Measurements from ENCODE around the gene HDAC4. TPM values are rescaled to one million over a fixed set of nuclear protein-coding genes. Genes with fewer than 3 reads are reported as not detected.

HDAC4 gene
- polyA plus RNA-seq, 2 of the 4 experiments (the other 2 are of a cell fraction) = 8.6 to 10.4 TPM

- TF ChIP-seq RAD21 (conservative IDR thresholded peaks at IDR 0.05 in 1 of 2, IDR thresholded peaks at IDR 0.05 in 1 of 2) (no peak), HOXB5 (CRISPR knock-in tag; IDR thresholded peaks at IDR 0.05) (no peak), HOXA7 (CRISPR knock-in tag; IDR thresholded peaks at IDR 0.05) (no peak), ZFP36 (IDR thresholded peaks at IDR 0.05; ENCODE audit: borderline replicate concordance, partially characterized antibody) (no peak), TP53 (CRISPR knock-in tag; IDR thresholded peaks at IDR 0.05) (no peak)
Measured at GRCh38 chr2:239412905-239413603, 12.2 kb upstream of the HDAC4 start (continued).

GRCh38 chr2:239411549-239412319 lies 10.9 kb upstream of the HDAC4 start:
- DNase-seq (ENCODE audit: low read depth in 1 of 2, low spot score in 1 of 2) (no peak), ATAC-seq (no peak), FAIRE-seq (no peak)
- TF ChIP-seq JUNB (IDR thresholded peaks at IDR 0.05) = no peak
- no peak for TF ChIP-seq EP300 (IDR thresholded peaks at IDR 0.05)
- no peak for TF ChIP-seq POLR2AphosphoS2 (conservative IDR thresholded peaks at IDR 0.05; ENCODE audit: low read length)
- no peak for TF ChIP-seq NPAS2 (CRISPR knock-in tag; IDR thresholded peaks at IDR 0.05; ENCODE audit: borderline replicate concordance)
- TF ChIP-seq KDM1A (IDR thresholded peaks at IDR 0.05; ENCODE audit: low read depth) = no peak
- TF ChIP-seq HOXB13 (CRISPR knock-in tag; IDR thresholded peaks at IDR 0.05; ENCODE audit: low read depth) = no peak
- no peak for TF ChIP-seq CHD4 (IDR thresholded peaks at IDR 0.05; ENCODE audit: borderline replicate concordance)
- no peak for TF ChIP-seq HES2 (IDR thresholded peaks at IDR 0.05)
- TF ChIP-seq ESRRA (IDR thresholded peaks at IDR 0.05; ENCODE audit: borderline replicate concordance, low read length) = no peak
- TF ChIP-seq, protein P1, sequence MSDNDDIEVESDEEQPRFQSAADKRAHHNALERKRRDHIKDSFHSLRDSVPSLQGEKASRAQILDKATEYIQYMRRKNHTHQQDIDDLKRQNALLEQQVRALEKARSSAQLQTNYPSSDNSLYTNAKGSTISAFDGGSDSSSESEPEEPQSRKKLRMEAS (IDR thresholded peaks at IDR 0.05) = no peak
- no peak for TF ChIP-seq RNF2 (IDR thresholded peaks at IDR 0.05; ENCODE audit: borderline replicate concordance, low read depth)
- peaks cover 7% of the 10 kb centered on the region for H3K9me3 ChIP-seq
- no peak overlapping the region for H3K4me2 ChIP-seq
- no peak overlapping the region for H3K27ac ChIP-seq
- H3K4me3 ChIP-seq = no peak overlapping the region
- ChIA-PET CTCF (interaction anchor here (1.1 to 1.4 kb wide), 2 partner anchors 8 to 386 kb away, joined by 3 read pairs; no protein-coding TSS in a partner anchor), POLR2A (interaction anchor here (1.4 to 2.4 kb wide), 2 partner anchors 11 kb away, joined by 4 to 9 read pairs; partner anchors contain the start of gene HDAC4)
- WGBS (ENCODE audit: missing lambda C conversion rate) = 25% methylated on average over 8 of the region's 8 CpGs
- H3K4me1 ChIP-seq = no peaks in the 10 kb centered on the region

GRCh38 chr2:239411117-239411516 lies 10.3 kb upstream of the HDAC4 start:
- H3K27ac ChIP-seq = no peak overlapping the region
- no peaks in the 10 kb centered on the region for H3K4me1 ChIP-seq
- CTCF ChIA-PET = interaction anchor here (0.6 to 1.4 kb wide), 2 partner anchors 9 to 579 kb away, joined by 3 read pairs; no protein-coding TSS in a partner anchor
- DNase-seq (ENCODE audit: low read depth in 1 of 2, low spot score in 1 of 2) (no peak), FAIRE-seq (no peak), ATAC-seq (no peak)
- H3K4me3 ChIP-seq = no peak overlapping the region
- TF ChIP-seq ESRRA (IDR thresholded peaks at IDR 0.05; ENCODE audit: borderline replicate concordance, low read length) (no peak), SREBF2 (IDR thresholded peaks at IDR 0.05) (no peak), HEYL (CRISPR knock-in tag; IDR thresholded peaks at IDR 0.05) (no peak)
- H3K9me3 ChIP-seq = peaks cover 7% of the 10 kb centered on the region
- no peak overlapping the region for H3K4me2 ChIP-seq
- 35% methylated on average over 5 of the region's 5 CpGs for WGBS (ENCODE audit: missing lambda C conversion rate)
- POLR2A ChIA-PET = interaction anchor here (1.4 kb wide), 1 partner anchor 10 kb away, joined by 4 read pairs; the partner anchor contains the start of gene HDAC4

- DNase-seq (ENCODE audit: low read depth in 1 of 2, low spot score in 1 of 2) (no peak), FAIRE-seq (no peak), ATAC-seq (no peak)
- ChIA-PET CTCF (interaction anchor here (1.4 kb wide), 1 partner anchor 10 kb away, joined by 3 read pairs; no protein-coding TSS in a partner anchor), POLR2A (no interaction called here)
- Histone ChIP-seq H3K4me2 (no peak overlapping the region), H3K4me3 (no peak overlapping the region), H3K9me3 (peaks cover 7% of the 10 kb centered on the region), H3K27ac (no peak overlapping the region), H3K4me1 (no peaks in the 10 kb centered on the region)
- WGBS (ENCODE audit: missing lambda C conversion rate) = 15% methylated on average over 6 of the region's 6 CpGs
- TF ChIP-seq SREBF2 (IDR thresholded peaks at IDR 0.05) (no peak), TFCP2L1 (CRISPR knock-in tag; IDR thresholded peaks at IDR 0.05) (no peak), RNF2 (IDR thresholded peaks at IDR 0.05; ENCODE audit: borderline replicate concordance, low read depth) (no peak), ZFP36 (IDR thresholded peaks at IDR 0.05; ENCODE audit: borderline replicate concordance, partially characterized antibody) (no peak), NFE2L2 (conservative IDR thresholded peaks at IDR 0.05; ENCODE audit: low read length) (no peak), EHF (CRISPR knock-in tag; IDR thresholded peaks at IDR 0.05) (no peak), POLR2AphosphoS2 (conservative IDR thresholded peaks at IDR 0.05; ENCODE audit: low read length) (no peak), HOXB13 (CRISPR knock-in tag; IDR thresholded peaks at IDR 0.05; ENCODE audit: low read depth) (no peak), MAFK (IDR thresholded peaks at IDR 0.05; ENCODE audit: partially characterized antibody) (no peak), BHLHE40 (IDR thresholded peaks at IDR 0.05; ENCODE audit: low read depth, low read length) (no peak), CHD4 (IDR thresholded peaks at IDR 0.05; ENCODE audit: borderline replicate concordance) (no peak), ZNF302 (CRISPR knock-in tag; IDR thresholded peaks at IDR 0.05) (no peak), RAD21 (conservative IDR thresholded peaks at IDR 0.05 in 1 of 2, IDR thresholded peaks at IDR 0.05 in 1 of 2) (no peak), RARB (CRISPR knock-in tag; IDR thresholded peaks at IDR 0.05) (no peak), RFX5 (IDR thresholded peaks at IDR 0.05) (no peak), FOXS1 (CRISPR knock-in tag; IDR thresholded peaks at IDR 0.05) (no peak)
- TF ChIP-seq, protein P2, sequence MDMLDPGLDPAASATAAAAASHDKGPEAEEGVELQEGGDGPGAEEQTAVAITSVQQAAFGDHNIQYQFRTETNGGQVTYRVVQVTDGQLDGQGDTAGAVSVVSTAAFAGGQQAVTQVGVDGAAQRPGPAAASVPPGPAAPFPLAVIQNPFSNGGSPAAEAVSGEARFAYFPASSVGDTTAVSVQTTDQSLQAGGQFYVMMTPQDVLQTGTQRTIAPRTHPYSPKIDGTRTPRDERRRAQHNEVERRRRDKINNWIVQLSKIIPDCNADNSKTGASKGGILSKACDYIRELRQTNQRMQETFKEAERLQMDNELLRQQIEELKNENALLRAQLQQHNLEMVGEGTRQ (IDR thresholded peaks at IDR 0.05) = no peak
Measured at GRCh38 chr2:239409976-239410375, 9.2 kb upstream of the HDAC4 start.

Measured in A549 (cell line).